SU-DHL-6 (cell line): ENCODE results near the gene GNB5.
"Not testable (repeated sequence)": the region's sequence is repeated elsewhere in the genome, so short reads cannot be mapped to it uniquely, and the experiment has no call there.

ENCODE experiments used
- H2AFZ ChIP-seq: fragments of 200-600 bp; sonication (generic); 2 replicates; pipeline ENCODE4 v1.6.1; 2014; ENCODE audit warnings: low read depth, mild to moderate bottlenecking, moderate library complexity, mixed read lengths, antibody characterized with exemption, low read length; ENCODE audit not compliant: severe bottlenecking
- H3F3A ChIP-seq: fragments of 200-600 bp; shearing (Covaris generic); 2 replicates; pipeline ENCODE4 v1.6.0; 2016; ENCODE audit warnings: antibody characterized with exemption, mild to moderate bottlenecking; ENCODE audit not compliant: insufficient read depth
- H3K27ac ChIP-seq: fragments of 200-600 bp; sonication (generic); 2 replicates; pipeline ENCODE4 v1.5.1; 2016; ENCODE audit warnings: low read depth, mild to moderate bottlenecking, low read length, moderate library complexity, mixed read lengths
- H3K27me3 ChIP-seq: fragments of 200-600 bp; sonication (generic), shearing (Covaris generic); 2 replicates; pipeline ENCODE4 v1.6.0; 2014; ENCODE audit warnings: mild to moderate bottlenecking, low read length
- H3K36me3 ChIP-seq: fragments of 200-600 bp; sonication (generic); 2 replicates; pipeline ENCODE4 v1.6.1; 2014; ENCODE audit warnings: mild to moderate bottlenecking, low read length, mixed read lengths
- H3K4me2 ChIP-seq: fragments of 300-600, 200-600 bp; shearing (Covaris generic), sonication (generic); 2 replicates; pipeline ENCODE4 v1.6.0; 2014; ENCODE audit warnings: low read length, low read depth, mild to moderate bottlenecking; ENCODE audit not compliant: poor library complexity, severe bottlenecking
- H3K4me3 ChIP-seq: fragments of 200-600 bp; sonication (generic); 2 replicates; pipeline ENCODE4 v1.5.1; 2014; ENCODE audit warnings: antibody characterized with exemption, low read length, mild to moderate bottlenecking, mixed read lengths; ENCODE audit not compliant: insufficient read depth, poor library complexity, severe bottlenecking
- H3K79me2 ChIP-seq: fragments of 200-600 bp; sonication (generic); 2 replicates; pipeline ENCODE4 v1.6.1; 2014; ENCODE audit warnings: mild to moderate bottlenecking, low read length, moderate library complexity; ENCODE audit not compliant: insufficient read depth
- H3K9ac ChIP-seq: fragments of 200-600 bp; sonication (generic); 2 replicates; pipeline ENCODE4 v1.7.0; 2014; ENCODE audit warnings: mild to moderate bottlenecking, low read length
- H3K9me2 ChIP-seq: fragments of 200-600 bp; sonication (generic); replicated peaks from 2 replicates; pipeline ENCODE4 v1.6.1; 2014; ENCODE audit warnings: low read length; ENCODE audit not compliant: insufficient read depth
- H3K9me3 ChIP-seq: fragments of 200-600 bp; sonication (generic); 2 replicates; pipeline ENCODE4 v1.6.1; 2014; ENCODE audit warnings: low read length, mixed read lengths; ENCODE audit not compliant: insufficient read depth
- H4K20me1 ChIP-seq: fragments of 200-600 bp; sonication (generic); 2 replicates; pipeline ENCODE4 v1.6.1; 2014; ENCODE audit warnings: low read depth, mild to moderate bottlenecking, antibody characterized with exemption, low read length, moderate library complexity, mixed read lengths
- CTCF ChIP-seq: fragments of 200-600 bp; sonication (generic); IDR thresholded peaks from one replicate; pipeline ENCODE4 v1.5.1; 2017; ENCODE audit warnings: antibody characterized with exemption, mild to moderate bottlenecking, low read length, moderate library complexity; ENCODE audit not compliant: insufficient read depth, poor library complexity, severe bottlenecking
- EZH2phosphoT487 ChIP-seq: fragments of 200-600 bp; sonication (generic), shearing (Covaris generic); conservative IDR thresholded peaks from 2 replicates; pipeline ENCODE4 v1.6.1; 2018; ENCODE audit warnings: mild to moderate bottlenecking, antibody characterized with exemption, low read length, moderate library complexity, mixed read lengths

Gene GNB5

DNA sequence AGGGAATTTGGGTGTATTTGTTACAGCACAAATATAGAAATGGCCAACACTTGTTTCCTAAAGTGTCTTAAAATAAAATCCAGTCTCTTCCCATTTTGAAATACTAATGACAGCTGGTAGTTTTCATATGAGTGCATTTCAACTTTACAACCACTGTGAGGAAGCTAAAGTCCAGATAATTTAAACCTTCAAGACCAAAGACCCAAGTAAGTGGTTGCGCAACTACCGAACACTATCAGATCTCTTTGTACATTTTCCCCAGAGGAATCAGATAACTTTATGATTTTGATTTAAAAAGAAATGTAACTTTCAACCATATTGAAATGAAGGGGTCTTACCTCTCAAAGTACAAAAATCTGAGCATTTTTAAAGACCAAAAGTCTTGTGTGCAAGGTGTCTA, 92.9 kb downstream of the GNB5 start:
- Histone ChIP-seq H3F3A (no peaks in the 10 kb centered on the region), H3K9me2 (no peaks in the 10 kb centered on the region), H3K9me3 (no peaks in the 10 kb centered on the region), H3K27me3 (no peaks in the 10 kb centered on the region), H2AFZ (no peak overlapping the region), H3K9ac (no peak overlapping the region), H3K27ac (no peak overlapping the region), H3K79me2 (no peaks in the 10 kb centered on the region), H3K36me3 (no peaks in the 10 kb centered on the region), H3K4me2 (no peak overlapping the region), H4K20me1 (no peaks in the 10 kb centered on the region), H3K4me3 (no peak overlapping the region)
- TF ChIP-seq CTCF, result no peak
- no peak for TF ChIP-seq EZH2phosphoT487

DNA sequence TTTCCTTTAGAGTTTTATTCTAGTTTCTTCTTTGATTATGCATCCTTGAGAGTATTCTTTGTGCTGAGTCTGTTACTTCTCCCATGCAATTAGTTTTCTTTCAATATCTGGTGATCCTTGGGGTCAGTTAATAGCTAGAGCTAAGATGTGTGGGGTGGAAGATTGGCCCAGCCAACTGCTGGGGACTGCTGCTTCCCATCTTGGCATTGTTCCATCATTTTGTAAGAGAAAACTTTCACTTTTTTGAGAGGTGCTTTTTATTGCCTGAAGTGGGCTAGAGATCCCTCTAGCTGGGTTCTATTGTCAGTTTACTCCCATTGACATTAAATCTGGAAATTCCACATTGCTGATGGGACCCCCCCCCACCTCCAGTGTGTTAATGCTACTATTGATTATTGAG, 94.0 kb downstream of the GNB5 start:
- H3K4me3 ChIP-seq, result no peak overlapping the region
- no peaks in the 10 kb centered on the region for H3F3A ChIP-seq
- H3K9me3 ChIP-seq, result no peaks in the 10 kb centered on the region
- H3K9ac ChIP-seq, result no peak overlapping the region
- no peak overlapping the region for H3K27ac ChIP-seq
- TF ChIP-seq CTCF, result no peak
- no peak for TF ChIP-seq EZH2phosphoT487
- no peak overlapping the region for H2AFZ ChIP-seq
- no peaks in the 10 kb centered on the region for H3K9me2 ChIP-seq
- H3K36me3 ChIP-seq, result no peaks in the 10 kb centered on the region
- H3K27me3 ChIP-seq, result no peaks in the 10 kb centered on the region
- H3K4me2 ChIP-seq, result no peak overlapping the region
- H4K20me1 ChIP-seq, result no peaks in the 10 kb centered on the region
- H3K79me2 ChIP-seq, result no peaks in the 10 kb centered on the region

- H3K9me3 ChIP-seq, H3K4me2 ChIP-seq, H2AFZ ChIP-seq, H3K27ac ChIP-seq, H4K20me1 ChIP-seq, H3K79me2 ChIP-seq, H3K9me2 ChIP-seq, H3K36me3 ChIP-seq, H3K4me3 ChIP-seq, H3K9ac ChIP-seq, H3F3A ChIP-seq, H3K27me3 ChIP-seq: not testable (repeated sequence)
Measured at GRCh38 chr15:52096536-52096935, 94.7 kb downstream of the GNB5 start.

DNA sequence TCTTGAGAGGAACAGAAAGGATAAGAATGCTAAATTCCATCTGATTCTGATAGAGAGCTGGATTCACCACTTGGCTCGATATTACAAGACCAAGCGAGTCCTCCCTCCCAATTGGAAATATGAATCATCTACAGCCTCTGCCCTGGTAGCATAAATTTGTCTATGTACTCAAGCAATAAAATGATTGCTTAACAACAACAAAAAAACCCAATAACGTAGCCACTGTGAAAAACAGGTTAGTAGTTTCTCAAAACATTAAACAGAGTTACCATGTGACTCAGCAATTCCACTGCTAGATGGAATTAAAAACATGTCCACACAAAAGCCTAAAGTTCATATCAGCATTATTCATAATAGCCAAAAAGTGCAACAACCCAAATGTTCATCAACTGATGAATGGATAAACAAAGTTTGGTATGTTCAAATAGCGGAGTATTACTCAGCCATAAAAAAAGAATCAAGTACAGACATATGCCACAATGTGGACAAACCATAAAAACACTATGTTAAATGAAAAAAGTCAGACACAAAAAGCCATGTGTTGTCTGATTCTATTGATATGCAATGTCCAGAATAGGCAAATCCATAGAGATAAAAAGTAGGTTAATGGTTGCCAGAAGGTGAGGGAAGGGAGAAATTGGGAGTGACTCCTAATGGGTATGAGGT, 95.5 kb downstream of the GNB5 start:
- Histone ChIP-seq H3K4me2 (no peak overlapping the region), H3K36me3 (no peaks in the 10 kb centered on the region), H3F3A (no peaks in the 10 kb centered on the region), H3K79me2 (no peaks in the 10 kb centered on the region), H3K27me3 (no peaks in the 10 kb centered on the region), H2AFZ (no peak overlapping the region), H4K20me1 (no peaks in the 10 kb centered on the region), H3K9me3 (no peaks in the 10 kb centered on the region), H3K4me3 (no peak overlapping the region), H3K9ac (no peak overlapping the region), H3K9me2 (no peaks in the 10 kb centered on the region), H3K27ac (no peak overlapping the region)
- TF ChIP-seq EZH2phosphoT487, result no peak
- no peak for TF ChIP-seq CTCF
